GDM1 (cell line): ENCODE measurements around the gene TSPEAR.

ENCODE experiments used
- DNase-seq: peaks from one replicate; lab custom pipeline; 2025; lab: John Stamatoyannopoulos, UW

Gene TSPEAR

DNA sequence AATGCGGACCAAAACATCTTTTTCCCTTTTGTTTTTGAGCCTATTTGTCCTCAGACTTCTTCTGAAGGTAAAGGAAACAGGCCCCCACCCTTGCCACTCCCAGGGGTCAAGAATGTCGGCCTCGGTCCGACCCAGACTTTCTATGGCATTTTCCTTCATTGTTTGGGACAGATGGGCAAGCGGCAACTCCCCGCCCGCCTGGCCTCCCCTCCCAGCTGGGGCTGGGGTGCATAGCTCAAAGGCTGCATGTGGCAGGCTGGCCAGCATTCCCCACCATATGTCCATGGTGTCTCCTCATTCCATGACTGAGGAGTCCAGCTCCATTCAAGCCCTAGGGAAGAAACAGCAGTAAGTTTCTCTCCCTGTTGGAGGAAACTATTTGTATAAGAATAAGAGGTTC, 29.4 kb upstream of the TSPEAR start:
- DNase-seq: no peak

DNA sequence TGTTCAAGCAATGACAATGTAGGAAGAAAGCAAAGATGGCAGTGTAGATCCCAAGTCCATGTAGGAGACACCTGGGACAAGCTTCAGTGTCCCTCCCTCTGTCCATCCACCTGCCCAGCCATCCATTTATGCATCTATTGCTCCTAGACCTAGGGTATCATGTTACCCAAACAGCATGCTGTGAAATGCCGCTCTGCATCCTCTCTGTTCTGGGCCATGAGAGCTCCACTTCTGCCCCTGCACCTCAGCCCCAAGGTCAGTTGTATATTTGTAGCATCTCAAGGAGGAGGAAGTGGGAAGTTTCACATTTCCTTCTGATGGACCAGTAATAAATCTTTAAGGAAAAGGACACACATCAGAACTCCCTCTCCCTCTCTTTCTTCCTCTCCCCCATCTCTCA, 27.9 kb upstream of the TSPEAR start:
- DNase-seq: no peak

DNA sequence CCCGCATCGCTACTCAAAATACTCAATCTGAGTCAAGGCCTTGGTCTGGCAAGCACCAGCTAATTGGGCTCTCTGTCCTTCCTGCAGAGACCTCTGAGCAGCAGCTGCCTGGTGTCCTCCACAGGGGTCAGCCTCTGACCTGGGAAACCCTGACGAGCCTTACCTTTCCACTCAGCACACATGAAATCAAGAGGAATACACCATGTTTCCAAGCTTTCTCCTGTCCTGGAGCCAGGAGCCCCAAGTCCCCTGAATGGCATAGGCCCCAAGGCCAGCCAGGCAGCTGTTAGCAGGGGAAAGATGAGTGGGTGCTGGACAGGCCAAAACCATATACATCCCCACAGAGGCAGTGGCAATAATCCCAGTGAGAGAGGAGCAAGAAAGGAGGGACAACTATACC, 27.2 kb upstream of the TSPEAR start:
- no peak for DNase-seq

DNA sequence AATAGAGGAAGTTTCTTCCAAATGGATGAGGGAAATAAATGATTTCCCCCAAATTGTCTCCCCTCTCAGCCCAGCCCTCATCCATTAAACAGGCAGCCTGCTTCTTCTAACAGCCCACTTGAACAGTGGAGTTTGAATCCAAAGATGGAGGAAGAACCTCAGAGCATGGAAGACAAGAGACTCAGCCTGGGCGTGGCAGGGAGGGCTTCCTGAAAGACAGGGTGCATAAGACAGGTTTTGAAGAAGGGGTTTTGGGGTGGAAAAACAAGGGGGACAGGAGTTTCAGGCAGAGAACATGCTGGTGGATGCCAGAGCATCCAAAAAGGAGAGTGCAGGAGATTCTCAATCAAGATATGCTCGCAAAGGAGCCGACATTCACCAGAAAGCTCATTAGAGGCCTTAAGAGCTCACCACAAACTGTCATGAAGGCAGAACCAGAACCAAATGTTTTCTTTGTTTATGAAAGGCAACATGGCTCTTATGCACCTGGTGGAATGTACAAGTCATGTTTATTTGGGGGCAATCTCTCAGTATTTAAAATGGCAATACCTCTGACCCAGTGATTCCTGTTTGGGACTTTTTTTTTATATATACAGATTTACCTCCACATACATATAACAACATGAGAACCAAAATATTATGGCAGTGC, 26.5 kb upstream of the TSPEAR start:
- DNase-seq: no peak

DNA sequence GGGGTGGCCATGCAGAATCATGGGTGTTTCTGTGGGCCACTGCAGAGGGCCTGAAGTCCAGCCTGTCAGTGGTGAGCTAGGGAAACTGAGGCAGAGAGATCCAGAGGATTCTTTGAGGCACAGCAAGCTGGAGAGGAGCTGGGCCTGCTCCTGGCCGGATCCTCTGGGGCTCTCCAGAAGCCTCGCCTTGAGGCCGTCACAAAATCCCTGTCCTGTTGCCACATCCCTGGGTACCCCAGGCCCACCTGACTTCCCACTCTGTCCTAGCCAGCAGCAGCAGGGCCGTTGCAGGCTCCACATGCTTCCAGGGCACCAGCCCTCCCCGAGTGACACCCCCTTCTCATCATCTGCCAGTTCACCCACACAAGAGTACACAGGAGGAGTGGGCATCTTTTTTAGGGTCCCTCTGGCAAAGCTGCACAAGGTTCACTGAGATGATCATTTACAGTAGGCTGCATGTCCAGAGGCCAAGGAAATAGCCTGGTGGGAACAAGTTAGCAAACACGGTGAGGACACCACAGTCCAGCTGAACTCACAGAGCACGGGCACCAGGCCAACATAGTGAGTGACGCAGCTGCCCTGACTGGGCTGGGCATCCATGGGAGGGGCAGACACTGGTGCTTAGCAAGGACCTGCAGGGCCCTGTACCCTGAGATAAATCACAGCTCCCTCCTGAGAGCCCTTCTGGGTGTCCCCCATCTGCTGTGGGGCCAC, 25.1 kb upstream of the TSPEAR start:
- no peak for DNase-seq

DNA sequence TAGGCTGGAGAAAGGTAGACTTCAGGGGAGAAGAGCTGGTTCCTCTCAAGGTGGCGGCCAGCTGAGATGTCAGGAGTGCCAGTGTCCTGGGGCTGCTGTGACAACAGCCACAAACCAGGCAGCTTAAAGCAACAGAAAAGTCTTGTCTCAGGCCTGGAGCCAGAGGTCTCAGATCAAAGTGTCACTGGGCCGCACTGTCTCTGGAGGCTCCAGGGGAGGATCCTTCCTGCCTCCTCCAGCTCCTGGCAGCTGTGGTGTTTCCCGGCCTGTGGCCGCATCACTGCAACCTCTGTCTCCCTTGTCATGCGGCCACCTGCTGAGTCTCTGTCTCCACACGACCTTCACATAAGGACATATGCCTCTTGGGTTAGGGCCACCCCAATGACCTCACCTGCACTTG, 24.4 kb upstream of the TSPEAR start:
- DNase-seq: no peak

DNA sequence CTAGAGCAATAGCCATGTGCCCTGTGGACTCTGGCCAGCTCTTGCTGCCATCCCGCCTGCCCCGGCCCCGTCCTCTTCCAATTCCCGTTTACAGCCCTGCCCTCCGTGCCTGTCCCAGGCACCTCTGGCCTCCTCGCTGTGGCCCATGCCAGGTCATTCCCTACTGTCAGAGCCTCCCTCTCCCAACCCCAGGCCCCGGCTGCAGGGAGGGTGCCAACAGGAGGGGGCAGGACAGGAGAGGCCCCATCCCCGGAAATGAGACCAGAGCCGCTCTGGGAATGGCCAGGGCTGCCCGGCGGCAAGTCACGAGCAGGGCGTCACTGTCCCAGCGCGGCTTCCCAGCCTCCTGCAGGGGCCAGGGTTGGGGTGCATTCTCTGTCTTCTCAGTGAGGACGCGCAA, 23.5 kb upstream of the TSPEAR start:
- DNase-seq: no peak

DNA sequence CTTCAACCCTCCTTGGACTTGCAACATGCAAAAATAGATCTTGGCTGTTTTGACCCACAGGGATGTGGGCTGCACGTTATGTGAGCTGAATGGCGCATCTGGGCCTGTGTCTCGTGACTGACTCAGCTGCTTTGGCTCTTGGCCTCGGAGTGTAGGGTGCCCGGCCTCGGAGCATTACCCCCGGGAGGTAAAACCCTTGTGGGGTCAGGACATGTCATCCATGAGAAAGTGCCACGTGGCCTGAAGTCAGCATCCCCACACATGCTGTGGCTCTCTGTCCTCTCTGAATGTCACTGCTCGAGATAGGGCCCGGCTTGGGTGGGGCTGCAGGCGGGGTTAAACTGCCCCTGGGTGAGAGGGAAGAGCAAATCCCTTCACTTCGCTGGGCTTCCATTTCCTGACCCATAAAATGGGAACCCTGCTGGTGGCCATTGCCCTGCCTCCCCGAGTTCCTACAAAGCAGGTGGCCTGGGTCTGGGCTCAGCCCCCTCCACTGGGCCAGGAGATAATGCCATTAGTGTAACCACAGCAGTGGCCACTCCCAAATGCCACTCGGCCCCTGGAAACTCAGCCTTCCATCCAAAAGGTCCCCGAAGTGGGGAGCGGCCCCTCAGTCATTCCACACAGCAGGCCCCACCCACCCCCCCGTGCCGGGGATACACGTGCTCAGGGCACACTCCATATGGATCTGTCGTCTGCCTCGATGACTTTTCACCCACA, 22.8 kb upstream of the TSPEAR start:
- DNase-seq: no peak

DNA sequence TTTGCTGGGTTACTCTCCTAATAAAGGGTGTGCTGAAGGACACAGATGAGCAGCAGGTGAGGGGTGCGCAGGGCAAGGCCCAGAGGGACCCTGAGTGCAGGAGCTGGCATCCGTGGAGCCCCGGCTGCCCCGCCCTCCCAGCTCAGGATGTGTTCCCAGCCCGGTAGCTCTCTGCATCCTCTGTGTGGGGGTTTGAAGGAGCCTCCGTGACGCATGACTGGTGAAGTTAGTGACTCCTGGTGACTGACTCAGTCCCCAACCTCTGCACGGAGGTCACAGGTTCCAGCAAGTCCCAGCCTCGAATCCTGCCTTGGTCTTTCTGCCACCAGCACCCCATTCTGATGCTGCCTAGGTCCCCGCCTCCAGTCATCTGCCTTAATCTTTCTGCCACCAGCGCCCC, 21.6 kb upstream of the TSPEAR start:
- no peak for DNase-seq

DNA sequence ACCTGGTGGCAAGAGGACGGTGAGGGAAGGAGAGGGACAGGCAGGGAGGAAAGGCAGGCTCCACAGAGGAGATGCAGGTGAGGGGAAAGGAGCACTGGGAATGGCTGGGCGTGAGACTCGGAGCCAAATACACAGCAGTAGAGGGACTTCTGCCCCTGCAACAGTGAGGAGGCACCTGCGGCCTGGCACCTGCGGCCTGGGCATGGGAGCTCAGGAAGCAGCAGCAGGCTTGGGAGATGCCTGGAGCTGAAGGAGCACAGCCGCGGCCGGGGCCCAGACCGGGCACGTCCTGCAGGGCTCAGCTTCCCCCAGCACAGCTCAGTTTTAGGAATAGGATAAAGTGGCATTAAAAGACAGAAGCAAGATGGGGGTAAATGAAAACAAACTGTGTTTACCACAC, 20.9 kb upstream of the TSPEAR start:
- no peak for DNase-seq

DNA sequence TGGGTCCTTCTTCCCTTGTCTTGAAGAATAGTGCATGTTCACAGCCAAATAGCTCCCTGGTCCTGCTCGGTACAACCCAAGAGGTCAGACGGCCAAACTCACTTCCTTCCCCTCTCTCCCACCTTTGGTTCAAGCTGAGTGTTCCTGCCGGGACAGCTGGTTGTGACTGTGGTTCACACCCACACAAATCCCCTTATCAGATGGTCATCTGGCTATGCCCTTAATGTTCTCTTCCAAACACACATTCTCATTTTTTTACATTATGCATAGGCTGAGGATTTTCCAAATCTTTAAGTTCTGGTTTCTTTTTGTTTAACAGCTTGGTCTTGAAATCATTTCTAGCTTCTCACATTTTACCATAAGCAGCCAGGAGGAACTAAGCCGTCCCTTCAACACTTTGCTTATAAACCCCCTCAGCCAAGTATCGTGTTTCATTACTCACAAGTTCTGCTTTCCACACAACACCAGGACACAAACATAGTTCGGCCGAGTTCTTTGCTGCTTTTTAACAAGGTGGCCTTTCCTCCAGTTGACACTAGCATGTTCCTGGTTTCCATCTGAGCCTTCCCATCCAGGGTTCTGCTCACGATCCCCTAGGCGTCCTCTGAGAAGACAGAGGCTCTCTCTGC, 19.7 kb upstream of the TSPEAR start:
- no peak for DNase-seq

DNA sequence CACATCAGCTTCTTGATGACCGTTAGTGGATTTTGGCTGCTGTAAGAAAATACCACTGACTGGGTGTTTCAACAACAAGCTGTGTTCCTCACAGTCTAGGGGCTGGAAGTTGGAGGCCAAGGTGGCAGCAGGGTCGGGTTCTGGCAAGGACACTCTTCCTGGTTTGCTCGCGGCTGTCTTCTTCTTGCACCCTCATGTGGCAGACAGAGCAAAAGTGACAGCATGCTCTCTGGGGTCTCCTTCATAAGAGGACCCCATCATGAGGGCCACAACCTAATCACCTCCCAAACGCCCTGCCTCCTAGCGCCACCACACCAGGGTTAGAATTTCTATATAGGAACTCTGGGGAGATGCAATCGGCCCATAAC, 18.6 kb upstream of the TSPEAR start:
- no peak for DNase-seq

DNA sequence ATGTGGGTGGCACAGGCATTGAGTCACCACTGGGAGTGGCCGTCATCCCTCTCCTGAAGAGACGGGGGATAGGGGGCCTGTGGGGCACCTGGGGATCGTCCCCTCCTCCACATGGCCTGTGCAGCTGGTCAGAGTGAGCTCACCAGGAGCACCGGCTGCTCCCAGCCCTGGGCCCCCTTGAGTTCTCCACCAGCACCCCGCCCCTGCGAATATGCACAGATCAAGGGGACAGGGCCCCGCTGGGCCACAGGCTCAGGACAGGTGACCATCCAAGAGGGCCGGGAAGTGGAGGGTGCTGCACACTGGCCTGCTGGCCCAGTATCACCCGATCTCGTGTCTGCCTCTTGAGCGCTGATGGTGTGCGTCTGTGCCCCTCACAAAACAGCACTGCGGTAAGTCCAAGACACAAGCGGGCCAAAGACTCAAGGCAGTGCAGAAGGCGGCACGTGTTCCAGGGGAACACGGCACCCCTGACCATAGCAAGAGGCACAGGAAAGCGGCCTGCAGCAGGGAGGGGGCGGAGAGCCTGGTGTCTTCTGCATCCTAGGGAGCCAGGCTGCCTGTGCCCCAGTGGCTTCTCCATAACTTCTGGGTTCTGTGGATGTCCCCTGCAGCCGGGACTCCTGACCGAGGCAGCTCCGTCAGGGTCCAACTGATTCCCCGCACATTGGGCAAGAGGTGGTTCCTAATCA, 18.1 kb upstream of the TSPEAR start:
- DNase-seq: no peak

DNA sequence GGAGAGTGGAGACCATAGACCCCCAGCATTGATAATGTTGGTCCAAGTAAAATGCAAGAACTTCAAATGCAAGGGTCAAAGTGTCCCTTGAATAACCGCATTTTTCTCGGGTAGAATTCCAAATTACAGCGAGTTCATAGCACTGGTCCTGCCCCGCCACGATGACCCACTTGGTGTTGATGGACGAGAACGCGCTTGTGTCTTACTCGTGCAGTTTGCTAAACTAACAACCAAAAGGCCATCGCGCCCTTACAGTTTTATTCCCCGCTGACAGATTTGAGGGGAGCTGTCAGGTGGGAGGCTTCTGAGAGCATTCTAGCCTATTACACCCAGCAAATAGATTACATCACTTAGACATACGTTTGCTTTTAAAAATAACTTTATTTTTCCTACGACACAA, 17.3 kb upstream of the TSPEAR start:
- DNase-seq: no peak

DNA sequence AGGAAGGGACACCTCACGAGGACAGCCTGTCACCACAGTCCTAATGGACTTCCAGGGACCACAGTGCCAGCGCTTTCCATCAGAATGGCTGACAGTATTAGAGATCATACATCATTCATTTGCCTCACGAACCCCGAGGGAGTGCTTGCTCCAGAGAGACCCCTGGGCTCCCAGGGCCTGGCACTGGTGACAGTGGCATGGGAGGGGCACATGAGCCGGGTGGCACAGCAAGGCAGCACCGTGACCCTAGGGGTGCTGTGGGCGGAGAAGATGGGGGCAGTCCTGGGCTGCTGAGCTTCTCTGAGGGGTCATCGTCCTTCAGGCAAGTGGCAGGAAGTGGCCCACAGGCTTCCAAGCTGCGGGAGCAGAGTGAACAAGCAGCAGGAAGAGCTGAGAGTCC, 16.4 kb upstream of the TSPEAR start:
- DNase-seq: no peak

DNA sequence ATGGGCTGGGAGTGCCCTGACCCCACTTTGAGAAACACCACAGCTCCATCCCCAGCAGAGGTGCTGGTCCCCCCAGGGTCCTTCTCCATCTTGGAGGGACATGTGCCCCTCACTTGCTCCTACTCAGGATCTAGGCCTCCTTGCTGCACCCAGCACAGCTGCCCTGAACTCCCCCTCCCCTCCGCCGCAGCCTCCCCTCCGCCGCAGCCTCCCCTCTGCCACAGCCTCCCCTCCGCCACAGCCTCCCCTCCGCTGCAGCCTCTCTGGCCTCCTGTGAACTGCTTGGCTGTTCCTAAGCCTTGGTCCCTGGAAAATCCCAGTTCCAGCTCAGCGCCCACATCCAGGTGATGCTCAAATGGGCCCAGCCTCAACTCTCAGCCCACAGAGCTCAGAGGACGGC, 15.9 kb upstream of the TSPEAR start:
- no peak for DNase-seq

DNA sequence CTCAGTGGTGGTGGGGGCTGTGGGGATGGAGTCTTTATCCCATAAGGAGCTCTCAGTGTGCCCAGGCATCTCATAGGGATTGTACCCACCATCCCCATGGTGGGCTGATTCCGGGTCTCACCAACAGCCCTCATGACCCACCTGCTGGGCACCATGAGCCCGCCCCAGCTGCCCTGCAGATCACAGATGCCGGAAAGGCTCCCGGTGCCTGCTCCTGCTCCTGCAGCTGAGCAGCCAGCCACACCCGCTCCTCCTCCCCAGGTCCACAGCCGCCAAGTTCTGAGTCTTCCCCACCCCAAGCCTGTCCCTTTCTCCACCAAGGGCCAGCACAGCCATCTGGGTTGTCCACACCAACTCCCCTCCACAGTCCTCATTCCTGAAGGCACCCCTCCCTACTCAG, 15.5 kb upstream of the TSPEAR start:
- DNase-seq: no peak

DNA sequence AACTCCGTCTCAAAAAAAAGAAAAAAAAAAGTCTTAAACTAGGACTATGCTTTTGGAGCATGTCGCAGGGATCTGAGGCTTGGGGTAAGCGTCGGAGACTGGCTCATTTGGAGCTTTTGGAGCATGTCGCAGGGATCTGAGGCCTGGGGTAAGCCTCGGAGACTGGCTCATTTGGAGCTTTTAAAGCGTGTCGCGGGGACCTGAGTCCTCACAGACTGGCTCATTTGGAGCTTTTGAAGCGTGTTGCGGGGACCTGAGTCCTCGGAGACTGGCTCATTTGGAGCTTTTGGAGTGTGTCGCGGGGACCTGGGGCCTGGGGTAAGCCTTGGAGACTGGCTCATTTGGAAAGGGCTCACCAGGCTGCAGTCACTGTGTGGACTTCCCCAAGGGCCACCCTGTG, 13.6 kb upstream of the TSPEAR start:
- DNase-seq: no peak

DNA sequence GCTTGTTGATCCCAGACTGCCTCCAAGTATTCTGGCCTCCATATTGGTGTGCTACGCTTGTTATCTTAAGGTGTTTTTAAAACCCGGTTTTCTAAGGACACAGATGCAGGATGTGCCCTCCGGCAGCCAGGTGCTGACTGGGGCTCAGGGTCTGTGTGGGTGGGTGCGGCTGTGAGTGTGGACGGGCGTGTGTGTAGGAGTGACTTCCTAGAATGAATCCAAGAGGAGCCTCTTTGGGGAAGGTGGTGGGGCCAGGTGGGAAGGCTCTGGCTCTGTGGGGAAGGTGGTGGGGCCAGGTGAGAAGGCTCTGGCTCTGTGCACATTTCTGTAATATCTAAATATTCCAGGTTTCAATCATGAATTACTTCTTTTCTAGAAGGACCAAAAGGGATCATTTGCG, 12.8 kb upstream of the TSPEAR start:
- DNase-seq: no peak

DNA sequence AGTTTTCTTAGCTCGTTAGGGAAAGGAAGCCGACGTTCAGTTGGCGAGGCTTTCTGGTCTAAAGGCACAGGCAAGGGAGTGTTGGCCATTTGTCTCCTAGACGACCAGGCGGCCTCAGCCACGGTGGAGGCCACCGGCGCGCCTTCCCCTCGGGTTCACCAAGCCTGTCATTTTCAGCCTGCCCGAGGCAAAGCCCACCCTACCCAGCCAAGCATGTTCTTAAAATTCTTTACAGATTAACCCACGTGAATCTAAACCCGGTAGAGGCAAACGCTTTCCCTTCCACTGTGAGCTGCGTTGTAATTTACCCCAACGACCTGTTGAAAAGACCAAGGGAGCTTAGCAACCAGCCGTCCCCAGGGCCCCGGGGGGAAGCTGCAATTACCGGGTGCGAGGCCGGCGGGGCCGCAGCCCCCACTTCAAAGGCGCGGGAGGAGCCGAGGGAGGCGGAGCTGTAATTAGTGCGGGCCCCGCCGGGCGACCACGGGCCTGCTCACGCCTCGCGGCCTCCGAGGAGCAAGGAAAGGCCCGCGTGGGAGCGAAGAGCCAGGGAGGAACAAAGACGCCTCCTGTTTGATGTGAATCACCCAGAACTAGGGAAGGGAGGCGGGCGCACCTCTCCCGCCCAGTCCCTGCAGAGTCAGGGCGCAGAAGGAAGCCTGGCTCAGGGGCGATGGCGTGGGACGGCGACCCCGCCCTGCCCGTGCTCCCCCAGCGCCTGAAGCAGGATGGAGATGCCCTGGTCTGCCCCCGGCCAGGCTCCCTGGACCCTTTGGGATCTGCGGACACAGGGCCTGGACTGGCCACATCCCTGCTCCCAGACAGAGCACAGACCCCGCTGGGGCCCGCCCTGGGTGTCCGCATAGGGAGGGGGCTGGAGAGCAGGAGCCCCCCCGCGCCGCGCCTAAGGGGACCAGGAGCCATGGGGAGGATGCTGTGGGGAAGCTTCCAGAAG, 12.1 kb upstream of the TSPEAR start:
- no peak for DNase-seq

DNA sequence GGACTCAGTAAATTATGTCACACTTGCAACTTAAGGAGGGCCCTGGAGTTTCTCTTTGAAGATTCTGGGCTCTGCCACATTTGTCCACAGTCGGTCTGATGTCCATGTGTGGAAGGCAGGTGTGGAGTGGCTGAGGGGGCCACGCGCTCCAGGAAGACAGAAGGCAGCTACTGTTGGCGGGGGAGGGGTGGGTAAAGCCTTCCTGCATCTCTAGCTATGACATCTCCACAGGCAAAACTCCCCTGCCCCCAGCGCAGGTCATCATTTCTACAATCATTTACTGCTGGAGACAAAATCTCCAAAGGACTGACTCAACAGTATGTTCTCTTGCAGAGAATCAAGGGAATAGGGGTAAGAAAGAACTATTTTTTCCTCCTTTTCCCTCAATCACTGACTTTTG, 11.4 kb upstream of the TSPEAR start:
- no peak for DNase-seq
